Pons (tissue), 1 donor: ENCODE data around the gene KRT1.

Experiments
- DNase-seq: peaks from one replicate; pipeline ENCODE4 v3.0.0-alpha.2; 2016; ENCODE audit warnings: low spot score

The KRT1 gene

GRCh38 chr12:52660934-52661499 lies 19.2 kb downstream of the KRT1 start:
- DNase-seq: no peak

DNA sequence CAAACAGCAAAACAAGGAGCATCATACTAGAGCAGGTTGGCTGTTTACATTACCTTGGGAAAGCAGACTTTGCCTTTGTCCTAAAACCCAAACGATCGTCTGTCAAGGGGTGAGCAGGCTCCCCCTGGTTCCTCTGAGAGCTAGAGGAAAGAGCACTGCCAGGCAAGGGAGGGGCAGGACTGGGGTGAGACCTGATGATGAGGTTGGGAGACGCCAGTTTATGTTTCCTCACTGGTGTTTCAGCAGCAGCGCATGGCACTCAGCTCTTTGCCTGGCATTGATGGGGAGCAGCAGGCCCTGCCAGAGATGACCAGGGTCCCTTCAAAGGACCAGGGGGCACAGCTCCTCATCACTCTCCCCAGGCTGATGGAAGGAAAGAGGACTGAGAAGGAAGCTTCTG lies 20.3 kb downstream of the KRT1 start:
- DNase-seq: no peak

DNA sequence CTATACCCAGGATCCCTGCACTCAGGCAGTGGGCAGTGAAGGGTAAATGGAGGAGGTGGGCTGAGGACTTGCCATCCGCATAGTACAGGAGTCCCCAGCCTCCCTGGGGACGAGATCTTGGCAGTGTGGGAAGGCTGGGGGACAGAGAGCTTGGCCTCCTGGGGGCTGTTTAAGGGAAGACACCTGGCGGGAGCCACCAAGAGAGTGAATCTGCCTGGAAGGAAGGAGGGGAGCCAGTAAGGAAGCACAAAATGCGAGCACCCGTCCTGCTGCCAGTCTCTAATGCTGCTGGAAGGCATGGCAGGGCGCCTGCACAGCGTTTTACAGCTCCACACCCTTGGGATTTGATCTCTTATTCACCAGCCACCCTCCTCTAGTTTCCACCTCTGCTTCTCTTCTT lies 20.8 kb downstream of the KRT1 start:
- DNase-seq: no peak

- DNase-seq: no peak
These were observed 22.0 kb downstream of the KRT1 start for GRCh38 chr12:52658196-52658595.

DNA sequence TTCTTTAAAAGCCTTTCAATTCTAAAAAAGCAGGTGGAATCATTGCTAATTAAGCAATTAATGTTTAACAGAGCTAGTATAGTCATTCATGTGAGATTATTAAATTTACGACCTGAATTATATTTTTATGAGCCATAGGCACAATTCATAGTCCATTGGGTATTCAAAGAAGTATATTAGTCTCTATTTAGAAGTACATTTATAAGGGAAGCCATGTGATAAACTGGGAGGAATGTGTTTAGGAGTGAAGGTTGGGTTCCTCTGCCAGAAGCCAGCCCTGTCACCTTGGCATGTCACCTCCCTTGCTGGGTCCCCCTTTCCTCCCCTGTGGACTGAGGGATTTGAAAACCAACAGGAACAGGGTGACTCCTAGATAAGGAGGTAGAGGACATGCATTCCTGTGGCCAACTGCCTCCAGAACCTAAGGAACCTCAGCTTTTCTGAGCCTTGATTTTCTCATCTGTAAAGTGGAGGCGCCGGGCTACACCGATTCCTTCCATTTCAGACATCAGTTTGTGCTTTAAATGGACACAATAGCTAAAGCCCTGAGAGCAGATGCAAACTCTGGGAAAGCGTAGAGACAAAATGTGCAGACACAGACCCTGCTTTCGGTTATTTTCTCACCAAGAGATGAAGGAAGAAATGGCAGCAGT lies 22.8 kb downstream of the KRT1 start:
- no peak for DNase-seq

GRCh38 chr12:52656616-52657015 lies 23.6 kb downstream of the KRT1 start:
- no peak for DNase-seq

DNA sequence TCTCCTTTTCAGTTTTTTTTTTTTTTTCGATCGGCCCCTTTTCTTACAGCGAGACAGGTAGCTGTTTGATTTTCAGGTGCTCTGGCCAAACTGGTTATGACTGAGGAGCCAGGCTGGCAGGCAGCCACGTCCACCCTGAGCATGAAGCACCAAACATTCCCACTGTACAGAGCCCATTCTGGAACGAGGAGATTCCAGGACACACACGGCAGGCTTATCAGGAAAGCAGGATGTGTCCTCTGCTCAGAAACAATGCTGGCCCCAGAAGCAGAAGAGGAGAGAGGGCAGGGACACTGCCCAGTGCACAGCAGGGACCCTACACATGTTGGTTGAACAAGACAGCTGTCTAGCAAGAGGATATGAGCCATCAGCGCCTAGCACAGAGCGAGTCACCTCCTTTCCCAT lies 24.5 kb downstream of the KRT1 start:
- no peak for DNase-seq

DNA sequence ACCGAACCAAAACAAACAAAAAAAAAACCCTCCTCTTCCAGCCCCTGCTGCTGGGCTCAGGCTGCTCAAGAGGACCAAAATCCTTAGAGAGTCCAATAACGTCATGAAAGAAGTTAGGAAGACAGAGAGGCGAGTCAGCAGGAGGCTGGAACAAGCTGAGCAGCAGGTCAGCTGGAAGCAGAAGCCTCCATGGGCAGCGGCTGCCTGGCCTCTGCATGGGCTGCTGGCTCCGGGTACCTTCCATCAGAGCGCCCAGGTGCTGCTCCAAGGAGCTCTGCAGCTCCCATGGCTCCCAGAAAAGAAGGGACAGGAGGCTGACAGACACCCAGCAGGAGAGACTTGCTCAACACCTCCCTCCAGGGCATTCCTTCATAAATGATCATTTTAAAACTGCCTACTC lies 25.0 kb downstream of the KRT1 start:
- no peak for DNase-seq

- DNase-seq: no peak
These were observed 28.4 kb downstream of the KRT1 start, which contains the start of gene KRT2 for GRCh38 chr12:52651726-52652261. KRT2 (minus strand) TSS chr12:52652211; CDS start chr12:52652142, 69 bp downstream.

DNA sequence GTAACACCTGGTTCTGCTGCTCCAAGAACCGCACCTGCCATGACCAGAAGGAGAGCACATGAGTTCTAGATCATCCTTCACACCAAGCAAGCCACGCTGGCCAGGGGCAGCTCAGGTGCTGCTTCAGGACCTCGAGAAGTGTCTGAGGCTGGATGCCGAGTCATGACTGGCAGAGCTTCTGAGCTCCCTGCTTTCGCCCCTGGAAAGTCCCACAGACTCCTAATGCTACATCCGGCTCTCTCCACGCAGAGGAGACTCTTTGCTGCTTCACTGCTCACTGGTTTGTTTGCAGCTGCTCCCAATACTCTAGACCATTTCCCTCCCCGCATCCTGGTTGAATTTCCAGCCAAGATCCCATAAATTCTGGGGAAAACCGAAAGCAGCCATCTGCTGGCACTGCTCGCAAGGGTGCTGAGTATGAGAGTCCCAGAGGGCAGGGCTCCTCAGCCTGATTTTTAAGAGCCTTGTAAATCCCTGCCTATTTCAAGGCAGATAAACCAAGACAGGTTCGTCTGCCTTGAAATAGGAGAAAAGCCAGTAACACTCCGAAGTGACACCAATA lies 29.6 kb downstream of the KRT1 start:
- no peak for DNase-seq

- no peak for DNase-seq
These were observed 31.1 kb downstream of the KRT1 start for GRCh38 chr12:52649066-52649465.

GRCh38 chr12:52648012-52648550 lies 32.1 kb downstream of the KRT1 start:
- DNase-seq: no peak

DNA sequence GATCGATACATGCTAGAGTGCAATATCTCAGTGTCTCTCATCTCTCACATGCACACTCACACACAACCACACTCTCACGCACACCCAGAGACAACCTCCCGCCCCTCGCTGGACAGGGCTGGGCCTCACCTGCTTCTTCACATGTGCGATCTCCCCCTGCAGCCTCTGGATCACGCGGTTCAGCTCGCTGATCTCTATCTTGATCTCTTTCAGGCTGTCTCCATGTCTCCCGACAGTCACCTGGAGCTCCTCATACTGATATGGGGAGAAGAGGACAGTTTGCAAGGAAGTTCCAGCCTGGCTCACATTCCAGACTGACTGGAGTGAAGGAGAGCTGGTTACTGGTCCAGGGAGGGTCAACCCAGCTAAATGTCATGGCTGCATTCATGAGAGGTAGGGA lies 32.6 kb downstream of the KRT1 start:
- no peak for DNase-seq

GRCh38 chr12:52646613-52647012 lies 33.6 kb downstream of the KRT1 start:
- no peak for DNase-seq

- no peak for DNase-seq
These were observed 34.2 kb downstream of the KRT1 start for GRCh38 chr12:52645982-52646381.

GRCh38 chr12:52645120-52645761 lies 35.0 kb downstream of the KRT1 start:
- no peak for DNase-seq

DNA sequence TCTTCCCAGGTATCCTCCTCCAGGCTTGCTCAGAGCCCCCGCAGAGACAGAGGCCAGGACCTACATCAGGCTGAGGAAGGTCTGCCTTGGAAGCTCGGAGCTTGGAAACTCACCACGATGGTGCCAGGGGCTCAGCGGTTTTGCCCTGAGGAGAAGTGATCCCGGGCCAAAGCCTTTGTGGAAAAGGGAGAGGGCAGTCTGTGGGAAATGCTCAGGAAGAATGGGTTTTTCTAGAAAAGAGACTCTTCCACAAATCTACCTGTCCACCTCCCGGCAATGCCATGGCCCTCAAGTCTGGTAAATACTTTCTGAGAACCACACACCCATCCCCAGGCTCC lies 36.2 kb downstream of the KRT1 start:
- DNase-seq: no peak

DNA sequence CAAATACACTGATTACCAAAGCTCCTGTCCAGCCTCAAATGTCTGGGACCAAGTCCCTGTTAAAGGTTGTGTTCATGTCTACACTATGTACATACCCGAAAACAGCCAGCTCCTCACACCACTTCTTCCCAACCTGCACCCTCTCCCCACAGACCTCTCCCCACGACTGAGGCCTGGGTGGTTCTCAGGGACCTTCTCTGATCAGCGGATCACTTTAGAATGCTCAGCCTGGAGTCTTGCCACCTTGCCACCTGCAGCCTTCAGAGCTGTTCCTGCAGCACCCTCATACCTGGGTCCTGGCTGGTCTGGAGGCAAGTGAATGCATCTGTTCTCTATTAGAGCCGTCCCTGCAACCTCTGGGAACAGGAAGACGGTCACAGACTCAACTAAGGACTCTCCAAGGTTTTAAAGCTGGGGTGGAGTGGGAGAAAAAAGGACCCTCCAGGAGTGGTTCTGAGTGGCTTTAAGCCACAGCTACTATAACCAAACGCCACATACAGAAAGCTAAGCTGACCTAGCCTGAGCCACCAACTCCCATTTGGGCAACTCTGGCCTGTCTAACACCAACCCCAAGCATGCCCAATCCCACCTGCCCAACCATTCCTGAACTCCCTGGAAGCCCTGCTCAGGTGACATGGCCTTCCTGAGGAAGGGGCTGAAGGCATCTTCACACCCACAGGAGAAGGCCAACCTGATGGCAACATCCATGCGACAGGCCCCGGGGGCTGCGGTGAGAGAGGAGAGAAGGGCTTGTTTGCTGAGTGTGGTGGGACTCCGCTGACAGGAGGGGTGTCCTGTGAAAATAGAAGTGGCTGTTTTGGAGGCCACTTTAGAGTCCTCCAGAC lies 36.8 kb downstream of the KRT1 start:
- DNase-seq: no peak

DNA sequence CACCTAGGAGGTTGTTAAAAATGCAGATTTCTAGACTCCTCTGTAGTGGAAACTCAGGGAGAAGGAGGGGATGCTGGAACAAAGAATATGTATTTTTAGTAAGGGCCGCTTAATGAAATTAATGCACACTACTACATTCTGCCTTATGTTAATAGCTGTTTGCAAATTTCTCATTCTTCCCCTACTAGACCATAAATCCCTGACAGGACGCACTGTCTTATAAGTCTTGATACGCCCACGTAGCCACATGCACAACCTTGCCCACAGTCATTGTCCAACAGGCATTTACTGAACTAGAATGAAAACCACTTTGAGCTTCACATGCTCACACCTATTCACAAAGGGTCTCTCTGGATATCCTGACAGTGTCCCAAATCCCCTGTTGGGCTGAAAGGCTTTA lies 38.7 kb downstream of the KRT1 start:
- DNase-seq: no peak

DNA sequence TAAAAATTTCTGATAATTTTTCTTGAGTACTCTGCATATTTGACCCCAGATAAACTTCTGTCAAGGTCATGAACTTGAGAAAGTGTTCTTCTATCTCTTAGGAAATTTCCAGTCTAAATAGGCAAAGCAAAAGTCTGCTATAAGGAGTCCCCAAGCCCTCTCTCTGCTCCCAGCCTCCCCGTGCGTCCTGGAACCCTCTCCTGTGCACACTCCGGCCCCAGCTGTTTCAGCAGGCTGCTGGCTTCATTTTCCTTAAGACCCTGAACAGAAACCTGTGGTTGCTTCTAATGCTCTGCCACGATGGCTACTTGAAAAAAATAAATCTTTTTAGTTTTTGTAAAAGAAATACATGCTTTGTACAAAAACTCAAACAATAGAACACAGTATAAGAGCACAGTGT lies 42.9 kb downstream of the KRT1 start:
- no peak for DNase-seq

- no peak for DNase-seq
These were observed 43.5 kb downstream of the KRT1 start for GRCh38 chr12:52636592-52637258.
